D721Med (cell line): ENCODE data around the gene S100A7.

ENCODE experiments used
- DNase-seq: peaks from one replicate; pipeline ENCODE4 v3.0.0; 2011; ENCODE audit warnings: low spot score; ENCODE audit not compliant: insufficient read length
- FAIRE-seq: peaks from 2 replicates; lab custom pipeline; 2011; peaks lifted over from hg19 to GRCh38; lab: Jason Lieb, UNC
- TF ChIP-seq, protein P1 (sequence below): IDR thresholded peaks from 2 replicates; pipeline ENCODE4 v1.5.1; 2012; ENCODE audit warnings: mild to moderate bottlenecking, control low read depth; ENCODE audit not compliant: insufficient read depth; ENCODE audit errors: missing control alignments

Gene S100A7

GRCh38 chr1:153460551-153460950 lies at the start of gene S100A7:
Gene S100A7 (minus strand): TSS chr1:153460651. CDS start chr1:153459013, 1,638 bp downstream.
- TF ChIP-seq, protein P1, sequence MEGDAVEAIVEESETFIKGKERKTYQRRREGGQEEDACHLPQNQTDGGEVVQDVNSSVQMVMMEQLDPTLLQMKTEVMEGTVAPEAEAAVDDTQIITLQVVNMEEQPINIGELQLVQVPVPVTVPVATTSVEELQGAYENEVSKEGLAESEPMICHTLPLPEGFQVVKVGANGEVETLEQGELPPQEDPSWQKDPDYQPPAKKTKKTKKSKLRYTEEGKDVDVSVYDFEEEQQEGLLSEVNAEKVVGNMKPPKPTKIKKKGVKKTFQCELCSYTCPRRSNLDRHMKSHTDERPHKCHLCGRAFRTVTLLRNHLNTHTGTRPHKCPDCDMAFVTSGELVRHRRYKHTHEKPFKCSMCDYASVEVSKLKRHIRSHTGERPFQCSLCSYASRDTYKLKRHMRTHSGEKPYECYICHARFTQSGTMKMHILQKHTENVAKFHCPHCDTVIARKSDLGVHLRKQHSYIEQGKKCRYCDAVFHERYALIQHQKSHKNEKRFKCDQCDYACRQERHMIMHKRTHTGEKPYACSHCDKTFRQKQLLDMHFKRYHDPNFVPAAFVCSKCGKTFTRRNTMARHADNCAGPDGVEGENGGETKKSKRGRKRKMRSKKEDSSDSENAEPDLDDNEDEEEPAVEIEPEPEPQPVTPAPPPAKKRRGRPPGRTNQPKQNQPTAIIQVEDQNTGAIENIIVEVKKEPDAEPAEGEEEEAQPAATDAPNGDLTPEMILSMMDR = no peak
- FAIRE-seq (no peak), DNase-seq (no peak)

DNA sequence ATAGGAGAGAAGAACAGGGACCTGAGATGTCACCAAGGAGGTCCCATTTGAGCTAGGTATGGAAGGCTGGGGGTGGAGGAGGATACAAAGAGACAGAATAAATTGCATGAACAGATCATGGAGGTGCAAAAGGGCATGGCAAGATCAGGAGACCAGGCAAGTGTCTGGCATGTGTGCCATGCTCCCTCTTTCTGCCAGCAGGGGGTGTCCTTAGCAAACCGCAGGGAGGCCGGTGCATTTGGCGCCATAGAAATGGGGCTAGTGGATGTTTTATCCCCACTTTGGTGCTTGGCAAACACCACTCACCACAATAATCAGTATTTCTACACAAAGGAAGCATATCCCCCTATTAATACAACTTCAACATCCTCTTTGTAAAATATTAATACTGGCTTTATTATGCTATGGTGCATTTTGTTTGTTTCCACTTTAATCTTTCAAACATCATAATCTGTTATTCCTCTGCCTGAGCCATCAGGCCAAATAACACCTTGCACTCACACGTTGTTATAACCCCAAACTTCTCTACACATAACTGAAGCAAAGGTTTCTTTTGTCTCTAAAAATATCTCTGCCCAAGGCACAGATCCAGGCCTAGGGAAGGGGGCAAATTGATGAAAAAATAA lies 49.4 kb upstream of the S100A7 start:
- DNase-seq (peak; percentile 55), FAIRE-seq (no peak)
- TF ChIP-seq, protein P1 = peak; percentile 78

DNA sequence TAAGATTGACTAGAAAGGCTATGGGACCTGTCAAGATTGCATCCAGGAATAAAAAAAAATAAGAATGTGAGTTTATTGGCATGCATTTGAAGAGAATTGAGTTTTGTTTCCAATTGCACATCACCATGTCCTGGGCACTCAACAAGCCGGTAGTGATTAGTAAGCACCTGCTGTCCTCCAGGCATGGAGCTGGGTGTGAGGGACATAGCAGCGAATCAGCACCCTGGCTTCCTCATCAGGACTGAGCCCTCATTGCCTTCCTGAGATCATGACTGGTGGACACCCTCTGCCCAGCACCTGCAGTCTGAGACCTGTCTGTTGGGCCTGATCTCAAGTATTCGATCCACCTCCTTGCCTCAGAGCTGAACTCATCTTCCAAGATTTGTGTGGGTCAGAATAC lies 48.6 kb upstream of the S100A7 start:
- FAIRE-seq (no peak), DNase-seq (no peak)
- TF ChIP-seq, protein P1 = no peak

DNA sequence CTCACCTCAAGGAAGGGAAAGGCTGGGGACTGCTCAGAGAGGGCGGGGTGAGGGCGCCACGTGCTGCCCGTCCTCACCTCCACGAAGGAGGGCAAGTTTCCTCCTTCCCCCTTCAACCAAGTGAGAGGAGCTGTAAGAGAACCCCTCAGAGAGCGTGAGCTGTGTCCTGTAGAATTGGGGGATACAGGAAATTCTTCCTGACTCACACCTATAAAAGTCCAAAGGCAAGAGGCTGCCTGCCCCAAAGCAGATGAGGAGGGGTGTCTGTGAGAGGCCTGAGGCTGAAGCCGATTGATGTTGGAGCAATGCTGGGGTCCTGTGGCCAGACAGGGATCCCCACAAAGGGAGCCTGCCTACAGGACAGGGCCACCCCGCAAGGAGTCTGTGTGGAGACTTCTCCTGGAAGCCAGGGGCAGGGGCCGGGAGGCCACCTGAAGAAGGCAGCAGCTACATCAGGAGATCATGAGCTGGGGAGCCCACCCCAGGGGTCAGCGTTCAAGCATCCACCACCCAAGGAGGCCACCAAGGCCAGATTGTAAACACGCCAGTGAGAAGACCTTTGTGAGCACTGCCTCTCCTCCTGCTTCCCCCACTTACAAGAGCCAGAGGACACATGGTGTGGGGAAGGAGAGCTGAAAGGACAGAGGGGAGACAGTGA lies 47.6 kb upstream of the S100A7 start:
- no peak for FAIRE-seq
- DNase-seq = no peak
- TF ChIP-seq, protein P1 = no peak

DNA sequence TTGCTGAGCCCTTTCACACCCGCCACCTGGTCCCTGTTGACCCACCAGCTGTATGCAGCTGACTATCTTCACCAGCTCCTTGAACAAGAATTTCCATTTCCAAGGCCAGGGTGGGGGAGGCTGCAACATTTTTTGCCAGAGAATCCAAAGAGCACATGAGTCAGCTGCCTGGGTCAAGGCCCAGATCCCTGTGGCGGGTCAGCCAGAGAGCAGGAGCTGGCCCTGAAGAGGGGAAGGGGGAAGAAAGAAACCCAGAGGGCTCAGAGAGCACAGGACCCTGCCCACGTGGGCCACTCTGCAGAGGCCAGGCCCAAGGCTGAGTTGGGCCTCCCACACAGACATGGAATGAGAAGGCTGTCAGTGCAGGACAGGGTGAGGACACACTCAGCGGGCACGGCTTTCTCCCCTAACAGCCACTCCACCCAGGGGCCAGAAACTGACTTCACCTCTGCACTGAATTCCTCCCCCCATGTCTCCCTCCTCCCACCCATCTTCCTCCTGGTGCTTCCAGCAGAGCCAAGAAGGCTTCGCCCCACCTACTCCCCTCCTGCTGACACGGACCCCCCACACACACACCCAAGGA lies 46.5 kb upstream of the S100A7 start:
- TF ChIP-seq, protein P1 = no peak
- FAIRE-seq (no peak), DNase-seq (no peak)

GRCh38 chr1:153506386-153506785 lies 45.9 kb upstream of the S100A7 start:
- no peak for DNase-seq
- TF ChIP-seq, protein P1 = no peak
- no peak for FAIRE-seq

DNA sequence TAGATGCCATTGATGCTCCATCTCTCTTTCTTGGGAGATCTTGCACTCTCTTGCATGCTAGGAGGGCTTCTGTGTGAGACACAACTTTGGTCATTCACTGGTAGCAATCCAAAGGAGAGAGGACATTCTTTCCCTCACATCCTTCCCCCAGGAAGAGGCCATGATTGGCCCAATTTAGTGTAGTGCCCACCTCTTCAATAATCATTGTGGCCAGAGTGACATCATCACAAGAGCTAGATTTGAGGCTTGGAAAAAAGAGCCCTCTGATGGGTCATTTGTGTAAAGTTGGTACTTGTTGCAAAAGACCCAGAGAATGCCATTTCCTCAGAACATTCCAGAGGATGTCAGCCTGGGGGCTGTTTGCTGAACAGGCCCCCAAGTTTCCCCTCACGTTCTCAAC lies 45.1 kb upstream of the S100A7 start:
- FAIRE-seq (no peak), DNase-seq (no peak)
- TF ChIP-seq, protein P1 = no peak
